Suprapubic skin (tissue), 4 donors: ENCODE measurements around the gene GALNT7. TPM values are rescaled to one million over a fixed set of nuclear protein-coding genes. Genes with fewer than 3 reads are reported as not detected.

Source experiments
- DNase-seq, 2 donors: peaks; one replicate each; pipeline ENCODE4 v3.0.0-alpha.2; 2019; ENCODE audit warnings: low spot score in 2 of 2
- H3K27ac ChIP-seq: fragments of 200-600 bp; sonication (generic); one replicate; pipeline ENCODE4 v1.5.1; 2019
- H3K27me3 ChIP-seq: fragments of 200-600 bp; sonication (generic); one replicate; pipeline ENCODE4 v1.5.1; 2019
- H3K36me3 ChIP-seq: fragments of 200-600 bp; sonication (generic); one replicate; pipeline ENCODE4 v1.5.1; 2019
- H3K4me1 ChIP-seq: fragments of 200-600 bp; sonication (generic); one replicate; pipeline ENCODE4 v1.5.1; 2019
- H3K4me3 ChIP-seq: fragments of 200-600 bp; sonication (generic); one replicate; pipeline ENCODE4 v1.5.1; 2019; ENCODE audit warnings: mild to moderate bottlenecking
- H3K9me3 ChIP-seq: fragments of 200-600 bp; sonication (generic); one replicate; pipeline ENCODE4 v1.5.1; 2019
- CTCF ChIP-seq, 2 donors: fragments of 200-600 bp in 1 of 2; fragments of 450-650 bp in 1 of 2; sonication (generic) in 1 of 2; IDR thresholded peaks; one replicate each; pipeline ENCODE4 v1.5.1; 2016 to 2019; ENCODE audit warnings: antibody characterized with exemption in 2 of 2, mild to moderate bottlenecking in 1 of 2, moderate library complexity in 1 of 2
- EP300 ChIP-seq: sonication (generic); formaldehyde crosslinking; IDR thresholded peaks from one replicate; pipeline ENCODE4 v1.6.1; 2017; ENCODE audit warnings: antibody characterized with exemption
- POLR2A ChIP-seq, 2 donors: fragments of 450-650 bp; IDR thresholded peaks; one replicate each; pipeline ENCODE4 v1.6.1; 2017; ENCODE audit warnings: antibody characterized with exemption in 2 of 2, mild to moderate bottlenecking in 2 of 2, moderate library complexity in 2 of 2
- POLR2AphosphoS5 ChIP-seq, 3 donors: sonication (generic); formaldehyde crosslinking; IDR thresholded peaks; one replicate each; pipeline ENCODE4 v1.6.1; 2017; ENCODE audit warnings: antibody characterized with exemption in 3 of 3
- WGBS: methylation state at CpG from one replicate; pipeline ENCODE4 v1.1.5; 2018; 5-methylcytosine and 5-hydroxymethylcytosine counted together
- total RNA-seq, 4 donors: library from RNA; depleted of rRNA; stranded (reverse); fragments of >200 nt; gene quantifications; one replicate each; pipeline ENCODE4 v1.1.0, GENCODE V29; 2016

GALNT7 gene
- total RNA-seq, 4 donors from 2014 or later, result 7.9 to 13.4 (median 9.5) TPM

DNA sequence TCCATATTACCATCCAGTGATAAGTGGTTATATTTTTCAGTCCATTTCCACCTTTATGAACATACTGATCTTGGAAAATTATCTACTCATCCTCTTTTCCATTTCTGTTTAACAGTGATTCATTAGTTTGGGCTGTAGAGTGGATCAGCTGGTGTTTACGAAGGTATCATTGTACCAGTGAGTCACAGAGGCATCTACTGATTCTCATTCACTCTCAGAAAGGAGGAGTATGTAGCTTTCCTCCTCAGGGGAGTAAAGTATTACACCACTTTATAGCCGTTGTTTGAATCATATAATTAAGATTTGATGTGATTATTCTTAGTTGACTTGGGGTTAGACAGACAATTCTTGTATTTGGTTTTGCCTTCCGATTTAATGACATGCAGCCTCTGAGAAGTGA is 74.7 kb downstream of the GALNT7 start:
- WGBS, result 80% methylated on average over 3 of the region's 3 CpGs
- DNase-seq, result no peak
- TF ChIP-seq POLR2AphosphoS5 (IDR thresholded peaks at IDR 0.05) (no peak), POLR2A (IDR thresholded peaks at IDR 0.05) (no peak), CTCF (IDR thresholded peaks at IDR 0.05) (no peak), EP300 (no peak)
- H3K9me3 ChIP-seq, result no peaks in the 10 kb centered on the region
- H3K4me3 ChIP-seq, result no peak overlapping the region
- H3K4me1 ChIP-seq, result no peaks in the 10 kb centered on the region
- no peaks in the 10 kb centered on the region for H3K36me3 ChIP-seq
- no peak overlapping the region for H3K27ac ChIP-seq
- no peaks in the 10 kb centered on the region for H3K27me3 ChIP-seq

GRCh38 chr4:173243917-173244658 is 75.5 kb downstream of the GALNT7 start:
- H3K9me3 ChIP-seq, result no peaks in the 10 kb centered on the region
- no peaks in the 10 kb centered on the region for H3K27me3 ChIP-seq
- H3K27ac ChIP-seq, result no peak overlapping the region
- no peak for TF ChIP-seq EP300
- no peak for TF ChIP-seq POLR2AphosphoS5 (IDR thresholded peaks at IDR 0.05)
- no peak for TF ChIP-seq POLR2A (IDR thresholded peaks at IDR 0.05)
- no peak for TF ChIP-seq CTCF (IDR thresholded peaks at IDR 0.05)
- 93% methylated on average over 3 of the region's 3 CpGs for WGBS
- no peaks in the 10 kb centered on the region for H3K36me3 ChIP-seq
- DNase-seq, result no peak
- H3K4me3 ChIP-seq, result no peak overlapping the region
- no peaks in the 10 kb centered on the region for H3K4me1 ChIP-seq

DNA sequence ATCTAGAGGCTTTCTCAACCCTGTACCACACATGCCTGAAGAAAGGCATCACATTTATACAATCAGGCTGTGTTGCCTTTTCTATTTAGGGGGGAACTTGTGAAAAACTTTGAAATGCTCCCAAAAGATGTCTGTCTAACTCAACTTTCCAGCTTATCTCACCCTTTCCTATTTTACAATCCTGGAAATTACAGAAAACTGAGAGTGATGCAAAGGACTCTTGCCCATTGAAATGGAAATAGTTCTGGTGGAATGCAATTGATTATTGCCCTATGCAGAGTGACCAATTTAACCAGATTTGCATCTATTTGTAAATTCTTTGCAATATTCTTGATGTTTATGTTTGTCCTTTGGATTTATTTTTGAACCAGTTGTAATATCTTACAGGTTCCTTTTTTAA is 77.3 kb downstream of the GALNT7 start:
- Histone ChIP-seq H3K27ac (no peak overlapping the region), H3K4me1 (no peaks in the 10 kb centered on the region), H3K9me3 (no peaks in the 10 kb centered on the region), H3K27me3 (no peaks in the 10 kb centered on the region), H3K4me3 (no peak overlapping the region), H3K36me3 (no peaks in the 10 kb centered on the region)
- no peak for DNase-seq
- TF ChIP-seq POLR2AphosphoS5 (IDR thresholded peaks at IDR 0.05) (no peak), POLR2A (IDR thresholded peaks at IDR 0.05) (no peak), EP300 (no peak), CTCF (IDR thresholded peaks at IDR 0.05) (no peak)

GRCh38 chr4:173246719-173247118 is 78.1 kb downstream of the GALNT7 start:
- no peak for DNase-seq
- H3K36me3 ChIP-seq, result no peaks in the 10 kb centered on the region
- H3K27ac ChIP-seq, result no peak overlapping the region
- H3K27me3 ChIP-seq, result no peaks in the 10 kb centered on the region
- no peaks in the 10 kb centered on the region for H3K9me3 ChIP-seq
- H3K4me1 ChIP-seq, result no peaks in the 10 kb centered on the region
- no peak for TF ChIP-seq EP300
- TF ChIP-seq CTCF (IDR thresholded peaks at IDR 0.05), result no peak
- no peak for TF ChIP-seq POLR2A (IDR thresholded peaks at IDR 0.05)
- no peak for TF ChIP-seq POLR2AphosphoS5 (IDR thresholded peaks at IDR 0.05)
- no peak overlapping the region for H3K4me3 ChIP-seq
- WGBS, result 66% methylated on average over 3 of the region's 3 CpGs

DNA sequence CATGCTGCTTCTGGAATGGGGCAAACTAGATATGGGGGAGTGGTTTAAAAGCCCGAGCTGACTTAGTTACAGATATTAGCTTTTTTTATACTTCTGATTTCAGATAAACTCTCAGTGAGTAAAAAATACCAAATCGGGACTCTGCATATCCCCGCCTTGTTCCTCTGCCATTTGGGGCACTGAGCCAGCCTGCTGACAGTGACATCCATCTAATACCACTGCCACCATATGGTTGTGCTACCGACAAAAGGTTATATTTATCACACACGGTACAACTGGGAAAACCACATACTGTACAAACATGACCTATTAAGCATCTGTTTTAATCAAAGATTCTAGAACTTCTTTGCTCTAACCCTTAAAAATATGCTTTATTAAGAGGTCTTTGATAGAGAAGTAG is 78.7 kb downstream of the GALNT7 start:
- no peak for DNase-seq
- H3K4me1 ChIP-seq, result peaks cover 3% of the 10 kb centered on the region
- H3K9me3 ChIP-seq, result no peaks in the 10 kb centered on the region
- no peaks in the 10 kb centered on the region for H3K36me3 ChIP-seq
- no peaks in the 10 kb centered on the region for H3K27me3 ChIP-seq
- no peak overlapping the region for H3K4me3 ChIP-seq
- TF ChIP-seq CTCF (IDR thresholded peaks at IDR 0.05) (no peak), POLR2AphosphoS5 (IDR thresholded peaks at IDR 0.05) (no peak), POLR2A (IDR thresholded peaks at IDR 0.05) (no peak), EP300 (no peak)
- 68% methylated on average over 5 of the region's 5 CpGs for WGBS
- H3K27ac ChIP-seq, result no peak overlapping the region
